Central memory CD4-positive, alpha-beta T cell (primary cell): ENCODE measurements around the gene PAX5.

ENCODE experiments used
- DNase-seq: peaks from one replicate; pipeline ENCODE4 v3.0.0; 2022

PAX5 gene

DNA sequence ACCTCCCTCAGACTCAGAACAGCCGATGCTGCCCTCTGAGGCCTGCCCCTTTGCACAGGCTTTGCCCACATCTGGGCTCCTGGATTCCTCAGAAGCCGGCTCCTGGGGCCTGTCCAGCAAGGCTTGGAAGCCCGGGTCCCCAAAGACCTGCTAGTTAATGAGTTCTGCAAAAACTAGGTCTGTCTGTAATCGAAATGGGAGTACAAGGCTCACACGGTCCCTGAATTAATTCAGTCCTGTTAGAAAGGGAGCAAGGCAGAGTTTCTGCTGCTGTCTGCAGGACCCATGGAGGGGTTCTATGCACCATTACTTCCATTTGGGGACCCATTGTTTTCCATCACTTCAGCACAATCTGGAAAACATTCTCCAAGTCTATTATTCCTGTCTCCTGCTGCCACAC is 239.6 kb downstream of the PAX5 start:
- no peak for DNase-seq

DNA sequence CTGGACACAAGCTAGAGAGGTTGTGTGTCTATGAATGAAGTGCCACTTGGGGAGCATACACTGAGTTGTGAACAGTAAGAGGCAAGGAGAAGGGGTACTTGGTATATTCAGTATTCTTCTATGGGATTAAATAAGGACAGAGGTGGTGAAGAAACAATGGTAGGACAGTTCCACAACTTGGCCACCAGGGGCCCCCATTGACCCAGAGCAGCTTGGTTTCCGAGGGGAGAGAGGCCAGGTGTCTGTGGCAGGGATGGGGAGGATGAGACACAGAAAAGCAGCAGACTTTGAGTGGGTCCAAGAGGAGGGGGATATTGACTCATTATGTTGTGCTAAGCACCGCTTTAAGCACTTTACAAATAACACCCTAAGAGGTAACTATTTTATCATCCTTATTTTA is 240.8 kb downstream of the PAX5 start:
- DNase-seq = no peak

DNA sequence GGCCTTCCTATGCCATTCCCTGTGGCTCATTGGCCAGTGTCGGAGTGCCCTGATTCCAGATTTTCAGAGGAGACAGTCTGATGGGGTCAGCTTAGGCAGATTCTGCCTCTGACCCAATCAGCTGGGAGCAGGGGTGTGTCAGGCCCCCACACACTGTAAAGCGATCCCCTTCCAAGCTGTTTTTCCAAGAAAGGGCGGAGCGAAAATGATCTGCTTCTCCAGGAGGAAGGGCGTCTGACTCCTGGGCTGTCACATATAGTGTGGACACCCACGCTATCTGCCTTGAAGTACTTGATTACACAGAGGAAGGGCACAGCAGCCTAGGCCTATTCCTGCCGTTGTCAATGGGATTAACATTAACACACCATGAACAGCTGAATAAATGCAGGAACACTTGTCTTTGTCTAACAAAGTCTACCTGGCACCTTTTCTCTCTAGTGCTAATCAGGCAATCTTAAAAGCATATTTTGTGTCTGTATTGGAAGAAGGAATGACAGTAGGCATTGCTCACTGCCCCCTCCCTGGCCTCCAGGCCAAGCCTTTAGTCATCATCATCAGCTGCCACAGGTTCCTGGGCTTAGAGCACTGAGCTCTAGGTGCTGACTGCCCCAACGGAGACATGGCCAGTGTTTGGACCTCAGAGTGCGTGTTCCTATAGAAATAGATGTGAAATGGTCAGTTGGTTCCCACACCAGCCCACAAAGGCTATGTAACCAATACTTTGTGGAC is 242.7 kb downstream of the PAX5 start:
- DNase-seq = no peak

DNA sequence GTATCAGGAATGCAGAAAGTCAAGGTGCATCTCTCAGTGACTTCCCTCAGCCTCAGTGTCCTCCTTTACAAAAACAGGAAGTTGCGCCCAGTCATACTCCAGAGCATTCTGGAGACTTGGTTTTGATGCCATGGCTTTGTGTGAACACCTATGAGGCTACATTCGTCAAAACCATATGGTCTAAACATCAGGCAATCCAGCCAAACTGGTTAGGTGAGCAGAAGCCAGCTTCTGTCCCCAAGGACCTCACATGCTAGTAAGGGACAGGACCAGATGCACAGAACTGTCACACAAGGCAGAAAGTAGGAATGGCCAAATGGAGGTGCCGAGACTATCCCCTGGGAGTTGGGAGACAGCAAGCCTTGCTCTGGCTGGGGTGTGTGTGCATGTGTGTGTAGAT is 244.2 kb downstream of the PAX5 start:
- no peak for DNase-seq

DNA sequence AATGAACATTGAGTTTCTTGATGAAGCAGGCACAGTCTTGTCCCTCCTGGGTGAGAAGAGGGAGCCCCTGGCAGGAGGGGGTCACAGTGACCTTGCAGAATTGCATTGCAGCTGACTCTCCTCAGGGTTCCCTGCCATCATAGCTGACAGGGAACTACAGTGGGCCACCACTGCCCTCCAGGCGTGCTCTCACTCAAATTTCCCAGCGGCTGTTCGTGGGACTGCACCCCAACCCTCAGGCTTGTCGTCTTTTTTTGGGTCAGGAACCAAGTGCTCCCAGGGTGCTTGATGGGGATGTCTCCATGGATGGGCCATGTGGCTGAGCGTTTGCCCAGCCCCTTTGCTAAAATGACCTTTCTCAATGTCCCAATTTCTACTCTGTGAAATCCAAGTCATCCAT is 245.5 kb downstream of the PAX5 start:
- DNase-seq = no peak

DNA sequence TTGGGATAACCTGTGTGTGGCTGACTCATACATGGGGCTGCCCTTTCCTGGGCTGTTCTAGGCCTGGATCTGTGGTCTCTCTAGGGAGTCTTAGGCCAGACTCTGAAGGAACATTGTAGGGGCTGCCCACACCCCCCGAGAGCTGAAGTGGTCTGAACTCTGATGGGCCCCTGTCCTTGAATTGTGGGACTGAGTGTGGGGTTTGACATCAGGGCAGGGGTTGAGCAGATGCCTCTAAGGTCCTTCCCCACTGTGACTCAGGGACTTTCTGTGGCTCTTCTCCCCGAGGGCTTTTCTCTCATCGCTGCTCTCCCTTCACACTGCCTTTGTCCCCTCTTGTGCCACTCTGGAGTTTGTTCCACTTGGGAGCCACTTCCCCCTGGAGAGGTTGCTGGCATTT is 246.4 kb downstream of the PAX5 start:
- no peak for DNase-seq
